ENCODE results near the gene NHERF2.
"Not testable (repeated sequence)": the region's sequence is repeated elsewhere in the genome, so short reads cannot be mapped to it uniquely, and the experiment has no call there.

- not testable (repeated sequence) for TF ChIP-seq CTCF (IDR thresholded peaks at IDR 0.05; ENCODE audit: low read depth, low read length); POLR2A (IDR thresholded peaks at IDR 0.05; ENCODE audit: extremely low read depth, insufficient read length); MAX (IDR thresholded peaks at IDR 0.05; ENCODE audit: low read depth, low read length); MYC (IDR thresholded peaks at IDR 0.05; ENCODE audit: low read depth, low read length)
These were observed 15.0 kb upstream of the NHERF2 start for GRCh38 chr16:2011726-2012125.

All from NB4 (cell line).